Kidney (tissue), 14 donors: ENCODE measurements around the gene CXorf58. TPM values are rescaled to one million over a fixed set of nuclear protein-coding genes. Genes with fewer than 3 reads are reported as not detected.

Experiments
- DNase-seq, 5 donors: peaks; one replicate each; pipeline ENCODE4 v3.0.0-alpha.2; 2013 to 2020
- FAIRE-seq: peaks from 2 replicates; lab custom pipeline; 2012; peaks lifted over from hg19 to GRCh38; lab: Jason Lieb, UNC
- H3K27ac ChIP-seq, 2 donors: one replicate each; pipeline ENCODE4 v1.7.0; 2013; ENCODE audit warnings: low read depth in 2 of 2, low read length in 2 of 2, inconsistent platforms in 1 of 2
- H3K27me3 ChIP-seq: one replicate; pipeline ENCODE4 v1.7.1; 2013; ENCODE audit warnings: low read length, inconsistent platforms; ENCODE audit not compliant: control insufficient read depth, insufficient read depth
- H3K36me3 ChIP-seq, 3 donors: one replicate each; pipeline versions ENCODE4 v1.7.0 to v1.7.1; 2013; ENCODE audit warnings: low read length in 3 of 3, control low read depth in 1 of 3, inconsistent platforms in 1 of 3; ENCODE audit not compliant: insufficient read depth in 3 of 3, control insufficient read depth in 2 of 3
- H3K4me1 ChIP-seq, 3 donors: one replicate each; pipeline versions ENCODE4 v1.7.0 to v1.7.1; 2013; ENCODE audit warnings: low read length in 3 of 3, inconsistent platforms in 1 of 3, low read depth in 1 of 3; ENCODE audit not compliant: control insufficient read depth in 2 of 3, insufficient read depth in 2 of 3
- H3K4me3 ChIP-seq, 3 donors: one replicate each; pipeline versions ENCODE4 v1.7.0 to v1.8.1; 2013; ENCODE audit warnings: low read length in 3 of 3, control low read depth in 1 of 3, inconsistent platforms in 1 of 3
- H3K9ac ChIP-seq, 3 donors: one replicate each; pipeline versions ENCODE4 v1.7.0 to v1.7.1; 2013; ENCODE audit warnings: low read length in 3 of 3, control low read depth in 1 of 3, inconsistent platforms in 1 of 3
- H3K9me3 ChIP-seq, 3 donors: one replicate each; pipeline versions ENCODE4 v1.7.0 to v1.7.1; 2013; ENCODE audit warnings: low read length in 3 of 3, control low read depth in 1 of 3, inconsistent platforms in 1 of 3; ENCODE audit not compliant: control insufficient read depth in 2 of 3, insufficient read depth in 1 of 3
- intact Hi-C: fragments of 100-400 bp; cut with DNase I; formaldehyde crosslinking; loops from one replicate; pipeline ENCODE4 v1.11.1; 2022
- polyA plus RNA-seq: library from polyadenylated mRNA; stranded (reverse); fragments of 350-450 nt; fragmentation: Illumina TruSeq; extraction: RNeasy Lipid Tissue Mini Kit (QIAGEN cat#74804); gene quantifications from one replicate; pipeline ENCODE4 v1.2.3, GENCODE V29; 2014; ENCODE audit warnings: low read depth, low replicate concordance; ENCODE audit not compliant: insufficient read depth
- total RNA-seq: library from RNA; stranded (reverse); fragmentation: NEBNext Ultra II Directional; extraction: Animal tissue kit (Norgen Biotek cat#: 25700); gene quantifications from one replicate; pipeline ENCODE4 v1.2.1, GENCODE V29; 2021
- TF ChIP-seq, protein P1 (sequence below): IDR thresholded peaks from 3 replicates; pipeline ENCODE4 v1.5.1; 2012; ENCODE audit warnings: mild to moderate bottlenecking, moderate library complexity, borderline replicate concordance; ENCODE audit not compliant: insufficient read depth; ENCODE audit errors: extremely low read depth
- donor health status: control.
- donor health status: control.
- donor health status: control.
- donor health status: control.
- donor health status: control.
- donor health status: DM: yes; HTN: yes; CAD: no.
- donor health status: Normal renal cell carcinoma (clear cell type).

CXorf58 gene
- total and polyA plus RNA-seq, 2 donors from 2014 or later: 0.37 TPM; not detected in 1

DNA sequence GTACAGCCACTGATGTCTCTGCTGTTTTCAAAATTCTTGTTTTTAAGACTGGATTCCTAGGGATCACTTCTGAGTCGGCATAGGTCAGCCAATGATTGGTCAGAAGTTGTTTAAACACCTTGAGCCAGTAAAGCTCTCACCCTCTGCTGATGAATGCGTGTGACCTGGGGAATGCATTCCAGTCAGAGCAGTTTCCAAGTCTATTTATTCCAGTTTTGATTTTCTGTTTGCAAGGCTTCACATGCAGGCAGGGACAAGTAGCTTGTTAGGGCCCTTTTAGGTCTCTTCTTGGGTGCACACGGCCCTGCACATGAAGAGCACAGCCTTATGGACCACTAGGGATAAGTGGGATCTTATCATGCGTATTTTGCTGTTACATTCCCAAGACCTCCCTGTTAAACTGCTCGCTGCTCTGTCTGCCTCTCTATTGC, 72.2 kb downstream of the CXorf58 start:
- H3K9me3 ChIP-seq: no peaks in the 10 kb centered on the region
- TF ChIP-seq, protein P1, sequence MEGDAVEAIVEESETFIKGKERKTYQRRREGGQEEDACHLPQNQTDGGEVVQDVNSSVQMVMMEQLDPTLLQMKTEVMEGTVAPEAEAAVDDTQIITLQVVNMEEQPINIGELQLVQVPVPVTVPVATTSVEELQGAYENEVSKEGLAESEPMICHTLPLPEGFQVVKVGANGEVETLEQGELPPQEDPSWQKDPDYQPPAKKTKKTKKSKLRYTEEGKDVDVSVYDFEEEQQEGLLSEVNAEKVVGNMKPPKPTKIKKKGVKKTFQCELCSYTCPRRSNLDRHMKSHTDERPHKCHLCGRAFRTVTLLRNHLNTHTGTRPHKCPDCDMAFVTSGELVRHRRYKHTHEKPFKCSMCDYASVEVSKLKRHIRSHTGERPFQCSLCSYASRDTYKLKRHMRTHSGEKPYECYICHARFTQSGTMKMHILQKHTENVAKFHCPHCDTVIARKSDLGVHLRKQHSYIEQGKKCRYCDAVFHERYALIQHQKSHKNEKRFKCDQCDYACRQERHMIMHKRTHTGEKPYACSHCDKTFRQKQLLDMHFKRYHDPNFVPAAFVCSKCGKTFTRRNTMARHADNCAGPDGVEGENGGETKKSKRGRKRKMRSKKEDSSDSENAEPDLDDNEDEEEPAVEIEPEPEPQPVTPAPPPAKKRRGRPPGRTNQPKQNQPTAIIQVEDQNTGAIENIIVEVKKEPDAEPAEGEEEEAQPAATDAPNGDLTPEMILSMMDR: no peak
- H3K9ac ChIP-seq: no peak overlapping the region
- peak in 3 of 5 donors; percentile 24 to 58 (median 54) for DNase-seq
- no peak for FAIRE-seq
- H3K27ac ChIP-seq: no peak overlapping the region
- no peaks in the 10 kb centered on the region for H3K4me1 ChIP-seq
- no peaks in the 10 kb centered on the region for H3K36me3 ChIP-seq
- H3K4me3 ChIP-seq: no peak overlapping the region
- intact Hi-C loops: no loop called here
- peaks cover 12% of the 10 kb centered on the region for H3K27me3 ChIP-seq

DNA sequence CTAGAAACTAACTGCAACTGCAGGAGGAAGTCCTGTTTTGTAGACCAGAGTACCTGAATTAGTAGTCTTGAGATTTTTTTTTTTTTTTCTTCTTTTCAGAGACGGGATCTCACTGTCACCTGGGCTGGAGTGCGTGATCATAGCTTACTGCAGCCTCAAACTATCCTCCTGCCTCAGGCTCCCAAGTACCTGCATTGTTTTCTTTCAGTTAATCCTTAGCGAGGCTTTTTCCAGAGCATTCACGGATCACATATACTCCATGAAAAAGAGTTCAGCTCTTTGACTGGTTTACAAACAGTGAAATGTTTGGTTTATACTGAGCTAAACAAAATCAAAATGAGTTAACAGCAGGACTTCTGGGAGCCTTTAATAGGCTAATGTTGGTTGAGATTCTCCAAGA, 73.4 kb downstream of the CXorf58 start:
- H3K9me3 ChIP-seq: no peaks in the 10 kb centered on the region
- H3K27me3 ChIP-seq: peaks cover 16% of the 10 kb centered on the region
- DNase-seq (no peak), FAIRE-seq (no peak)
- intact Hi-C loops: no loop called here
- H3K27ac ChIP-seq: no peak overlapping the region
- H3K4me3 ChIP-seq: no peak overlapping the region
- H3K36me3 ChIP-seq: no peaks in the 10 kb centered on the region
- TF ChIP-seq, protein P1: no peak
- no peak overlapping the region for H3K9ac ChIP-seq
- no peaks in the 10 kb centered on the region for H3K4me1 ChIP-seq

DNA sequence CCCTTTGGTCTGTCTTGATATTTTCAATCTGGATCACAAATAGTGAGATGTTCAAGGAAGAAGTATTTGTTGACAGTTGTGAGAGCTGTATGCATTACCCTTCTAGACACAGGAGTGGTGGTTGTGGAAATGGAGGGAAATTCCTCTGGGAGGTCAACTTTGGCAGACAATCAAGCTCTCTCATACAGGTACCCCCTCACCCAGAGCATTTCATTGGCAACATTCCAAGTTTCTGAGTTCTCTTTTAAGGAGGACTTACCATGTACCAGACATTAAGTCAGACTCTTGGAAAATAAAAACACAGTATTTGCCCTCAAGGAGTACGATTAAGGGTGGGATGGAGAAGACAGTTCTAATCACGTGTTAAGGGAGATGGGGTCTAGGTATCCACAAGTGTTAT, 73.9 kb downstream of the CXorf58 start:
- Histone ChIP-seq H3K27ac (no peak overlapping the region), H3K4me1 (no peaks in the 10 kb centered on the region), H3K27me3 (peaks cover 16% of the 10 kb centered on the region), H3K9ac (no peak overlapping the region), H3K9me3 (no peaks in the 10 kb centered on the region), H3K36me3 (no peaks in the 10 kb centered on the region), H3K4me3 (no peak overlapping the region)
- intact Hi-C loops: no loop called here
- no peak for FAIRE-seq
- TF ChIP-seq, protein P1: no peak
- DNase-seq: peak in 2 of 5 donors; percentile 25 to 31

DNA sequence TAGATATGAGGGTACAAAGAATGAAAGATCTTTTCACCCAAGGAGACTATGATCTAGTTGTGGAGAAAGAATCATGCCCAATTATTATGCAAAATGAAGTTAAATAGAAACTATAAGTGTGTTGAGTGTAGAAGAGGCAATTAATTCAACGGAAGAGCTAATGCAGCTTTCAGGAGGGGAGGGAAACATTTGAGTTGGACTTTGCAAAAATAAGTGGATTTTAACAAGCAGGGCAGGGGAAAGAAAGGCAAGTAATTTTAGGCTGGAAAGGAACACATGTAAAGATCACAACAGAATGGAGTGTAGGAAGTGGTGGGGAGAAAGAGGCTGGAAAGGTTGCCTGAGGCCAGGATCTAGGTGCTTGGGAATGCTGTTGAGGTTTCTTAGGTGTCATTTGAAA, 75.1 kb downstream of the CXorf58 start:
- H3K27ac ChIP-seq: no peak overlapping the region
- FAIRE-seq (no peak), DNase-seq (no peak)
- H3K4me1 ChIP-seq: no peaks in the 10 kb centered on the region
- H3K4me3 ChIP-seq: no peak overlapping the region
- peaks cover 0 to 1% (median 0%) of the 10 kb centered on the region in 3 donors for H3K36me3 ChIP-seq
- intact Hi-C loops: no loop called here
- no peaks in the 10 kb centered on the region for H3K9me3 ChIP-seq
- TF ChIP-seq, protein P1: no peak
- no peak overlapping the region for H3K9ac ChIP-seq
- peaks cover 16% of the 10 kb centered on the region for H3K27me3 ChIP-seq
